K562 (cell line): ENCODE measurements around the gene ANKRD61. TPM values are rescaled to one million over a fixed set of nuclear protein-coding genes. Genes with fewer than 3 reads are reported as not detected.
"Not testable (repeated sequence)": the region's sequence is repeated elsewhere in the genome, so short reads cannot be mapped to it uniquely, and the experiment has no call there.

Experiments
- ATAC-seq: fragments of 200-7000 bp; cut with Tn5 transposase; 3 replicates; pipeline ENCODE4 v1.9.1; 2020; ENCODE audit warnings: moderate library complexity
- BruUV-seq: library from RNA; stranded (reverse); fragments of 400-500 nt; replicated peaks from 2 replicates; lab custom pipeline; 2021; lab: Mats Ljungman, UMichigan
- CTCF ChIA-PET: fragments of 300-600 bp; formaldehyde crosslinking; extraction: SDS; loops from one replicate; lab custom pipeline; 2021; ENCODE audit warnings: low intra/inter-chr PET ratio; lab: Yijun Ruan, JAX
- POLR2A ChIA-PET: fragments of 300-600, 350-650 bp; sonication (Branson Sonifier 250); formaldehyde crosslinking; extraction: SDS; loops from one replicate; lab custom pipeline; 2021; ENCODE audit warnings: antibody characterized with exemption, inconsistent platforms; lab: Yijun Ruan, JAX
- DNase-seq, 4 experiments: peaks; one replicate each; pipeline versions ENCODE4 v3.0.0 to v3.0.0-alpha.2; 2011 to 2018; ENCODE audit warnings: low spot score in 3 of 4, mixed read lengths in 3 of 4; ENCODE audit errors: extremely low read depth in 1 of 4
- FAIRE-seq: peaks from 2 replicates; lab custom pipeline; 2011; peaks lifted over from hg19 to GRCh38; lab: Jason Lieb, UNC
- H2AFZ ChIP-seq: 2 replicates; pipeline ENCODE4 v1.6.0; 2011; ENCODE audit warnings: low read depth, low read length, control low read depth, inconsistent platforms
- H3K27ac ChIP-seq: fragments of 200-600 bp; 3 replicates; pipeline ENCODE4 v1.8.0; 2011; ENCODE audit warnings: low read depth, mild to moderate bottlenecking, control low read depth, inconsistent platforms, low read length, moderate library complexity, mixed read lengths; ENCODE audit errors: extremely low read depth
- H3K27me3 ChIP-seq, 2 experiments: fragments of 300-600 bp in 1 of 2; 2 replicates in 1 of 2; 3 replicates in 1 of 2; pipeline versions ENCODE4 v1.6.0 to v1.8.0; 2011; ENCODE audit warnings: inconsistent platforms in 2 of 2, low read length in 2 of 2, mild to moderate bottlenecking in 1 of 2, mixed read lengths in 1 of 2, moderate library complexity in 1 of 2; ENCODE audit not compliant: control insufficient read depth in 2 of 2, insufficient read depth in 2 of 2
- H3K36me3 ChIP-seq: fragments of 300-600 bp; 3 replicates; pipeline ENCODE4 v1.8.0; 2011; ENCODE audit warnings: mild to moderate bottlenecking, low read length, inconsistent platforms; ENCODE audit not compliant: control insufficient read depth, insufficient read depth
- H3K4me1 ChIP-seq, 2 experiments: fragments of 200-600 bp in 1 of 2; replicated peaks in 1 of 2; 2 replicates in 1 of 2; 3 replicates in 1 of 2; pipeline versions ENCODE4 v1.5.1 to v1.8.0; 2011; ENCODE audit warnings: inconsistent platforms in 2 of 2, low read length in 2 of 2, mild to moderate bottlenecking in 1 of 2, mixed read lengths in 1 of 2, moderate library complexity in 1 of 2; ENCODE audit not compliant: control insufficient read depth in 2 of 2, insufficient read depth in 2 of 2
- H3K4me2 ChIP-seq: 2 replicates; pipeline ENCODE4 v1.6.1; 2011; ENCODE audit warnings: low read length, control low read depth, inconsistent platforms, mixed read lengths; ENCODE audit not compliant: insufficient read depth
- H3K4me3 ChIP-seq: fragments of 200-600 bp; sonication (generic), shearing (Covaris generic); 2 replicates; pipeline ENCODE4 v1.5.1; 2016; ENCODE audit warnings: control low read depth, inconsistent platforms
- H3K79me2 ChIP-seq: fragments of 200-600 bp; 3 replicates; pipeline ENCODE4 v1.8.0; 2011; ENCODE audit warnings: low read length, inconsistent platforms; ENCODE audit not compliant: control insufficient read depth, insufficient read depth
- H3K9ac ChIP-seq, 2 experiments: 2 replicates each; pipeline versions ENCODE4 v1.6.0 to v1.6.1; 2011; ENCODE audit warnings: low read depth in 2 of 2, low read length in 2 of 2, control low read depth in 1 of 2, inconsistent platforms in 1 of 2, mild to moderate bottlenecking in 1 of 2, mixed read lengths in 1 of 2; ENCODE audit not compliant: insufficient read depth in 1 of 2
- H3K9me1 ChIP-seq: one replicate; pipeline ENCODE4 v1.6.0; 2011; ENCODE audit warnings: inconsistent platforms, mild to moderate bottlenecking, low read length, moderate library complexity; ENCODE audit not compliant: control insufficient read depth, insufficient read depth
- H3K9me3 ChIP-seq: replicated peaks from 2 replicates; pipeline ENCODE4 v1.5.1; 2011; ENCODE audit warnings: low read depth, low read length, inconsistent platforms; ENCODE audit not compliant: control insufficient read depth, insufficient read depth
- H4K20me1 ChIP-seq: replicated peaks from 2 replicates; pipeline ENCODE4 v1.6.1; 2011; ENCODE audit warnings: low read length, inconsistent platforms, mixed read lengths; ENCODE audit not compliant: control insufficient read depth, insufficient read depth
- ARHGAP35 ChIP-seq: fragments of 450-650 bp; IDR thresholded peaks from 2 replicates; pipeline ENCODE4 v1.6.1; 2018; ENCODE audit not compliant: partially characterized antibody
- CBX5 ChIP-seq: IDR thresholded peaks from 2 replicates; pipeline ENCODE4 v1.6.1; 2014; ENCODE audit warnings: low read depth, borderline replicate concordance
- CCNT2 ChIP-seq: IDR thresholded peaks from 2 replicates; pipeline ENCODE4 v1.6.1; 2011; ENCODE audit warnings: borderline replicate concordance, low read depth, mild to moderate bottlenecking, moderate library complexity, mixed read lengths, low read length; ENCODE audit not compliant: insufficient read length; ENCODE audit errors: extremely low read depth
- MCM7 ChIP-seq, 2 experiments: fragments of 450-650 bp; IDR thresholded peaks; 2 replicates each; pipeline ENCODE4 v1.6.1; 2016 to 2018
- MTA3 ChIP-seq: fragments of 450-650 bp; formaldehyde crosslinking; IDR thresholded peaks from 2 replicates; pipeline ENCODE4 v1.6.1; 2017; ENCODE audit warnings: mild to moderate bottlenecking, borderline replicate concordance
- PHTF2 ChIP-seq: fragments of 250-450 bp; sonication (Bioruptor Pico); IDR thresholded peaks from 2 replicates; pipeline ENCODE4 v1.5.0; 2021; ENCODE audit warnings: mild to moderate bottlenecking
- RREB1 ChIP-seq: fragments of 250-450 bp; sonication (Bioruptor Pico); IDR thresholded peaks from 2 replicates; pipeline ENCODE4 v1.4.0; 2020
- ZNF354B ChIP-seq: fragments of 250-450 bp; sonication (Bioruptor Pico); IDR thresholded peaks from 2 replicates; pipeline ENCODE4 v1.4.0; 2020
- ZNF445 ChIP-seq: fragments of 250-450 bp; sonication (Bioruptor Pico); IDR thresholded peaks from 2 replicates; pipeline ENCODE4 v1.4.0; 2020; ENCODE audit warnings: low read depth, mild to moderate bottlenecking, moderate library complexity
- WGBS: fragments of 100-300 bp; shearing (Covaris generic); methylation state at CpG from one replicate; pipeline ENCODE4 v1.1.6; 2016; ENCODE audit warnings: low coverage, mixed read lengths; ENCODE audit not compliant: insufficient coverage; ENCODE audit errors: missing lambda C conversion rate; 5-methylcytosine and 5-hydroxymethylcytosine counted together
- in situ Hi-C: fragments of 300-500 bp; cut with MboI; formaldehyde crosslinking; loops from 4 replicates; pipeline ENCODE4 v1.15.0; 2018; ENCODE audit warnings: inconsistent platforms, mixed read lengths
- intact Hi-C: fragments of 100-400 bp; cut with micrococcal nuclease; formaldehyde crosslinking; loops from 2 replicates; pipeline ENCODE4 v1.14.2; 2022
- polyA plus RNA-seq, 8 experiments: library from polyadenylated mRNA; depleted of rRNA in 4 of 8; stranded (reverse) in 5 of 8; unstranded in 3 of 8; fragments of >200 nt; fragmentation: Nextera tagmentation in 2 of 8; fragmentation: Illumina TruSeq in 1 of 8; extraction: Ambion mirVana in 2 of 8; extraction: Trizol in 1 of 8; gene quantifications; 2 replicates each; pipeline versions ENCODE4 v1.2.1 to v1.2.3, GENCODE V29; 2011 to 2014; ENCODE audit warnings: inconsistent platforms in 1 of 8, missing spikeins in 1 of 8
- total RNA-seq, 7 experiments: library from RNA; depleted of rRNA in 6 of 7; stranded (reverse); fragments of >200 nt in 6 of 7; fragmentation: Illumina TruSeq in 2 of 7; extraction: Trizol in 2 of 7; gene quantifications; 2 replicates each; pipeline versions ENCODE4 v1.2.1 to v1.2.3, GENCODE V29; 2011 to 2021; ENCODE audit warnings: low replicate concordance in 1 of 7

ANKRD61 gene
- total and polyA plus RNA-seq, 9 of the 15 experiments (the other 6 are each of a cell fraction or from before 2014, with no cell fraction given): 0.08 to 0.11 (median 0.09) TPM; not detected in 5

- no peak for TF ChIP-seq ZNF445 (CRISPR knock-in tag)
- no peak for TF ChIP-seq MCM7 (IDR thresholded peaks at IDR 0.05)
- TF ChIP-seq MTA3: no peak
- TF ChIP-seq RREB1 (CRISPR knock-in tag): no peak
- no peak for TF ChIP-seq ZNF354B (CRISPR knock-in tag)
- no peak for TF ChIP-seq ARHGAP35
- no peak for TF ChIP-seq CCNT2
- no peak for TF ChIP-seq CBX5
- TF ChIP-seq PHTF2 (CRISPR knock-in tag): no peak
Measured at GRCh38 chr7:6049780-6050179, 18.6 kb downstream of the ANKRD61 start (continued).

DNA sequence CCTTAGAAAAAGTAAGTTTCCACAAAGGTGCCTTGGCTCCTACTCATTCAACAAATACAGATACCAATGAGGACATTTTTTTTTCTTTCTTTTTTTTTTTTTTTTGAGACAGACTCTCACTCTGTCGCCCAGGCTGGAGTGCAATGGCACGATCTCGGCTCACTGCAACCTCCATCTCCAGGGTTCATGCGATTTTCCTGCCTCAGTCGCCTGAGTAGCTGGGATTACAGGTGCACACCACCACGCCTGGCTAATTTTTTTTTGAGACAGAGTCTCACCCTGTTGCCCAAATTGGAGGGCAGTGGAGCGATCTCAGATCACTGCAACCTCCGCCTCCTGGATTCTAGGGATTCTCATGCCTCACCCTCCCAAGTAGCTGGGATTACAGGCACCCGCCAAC lies 20.0 kb downstream of the ANKRD61 start:
- intact Hi-C loops, H4K20me1 ChIP-seq, CTCF ChIA-PET, FAIRE-seq, in situ Hi-C loops, POLR2A ChIA-PET, H3K9ac ChIP-seq, H3K27ac ChIP-seq, H3K27me3 ChIP-seq, ATAC-seq, H3K4me2 ChIP-seq, H3K4me1 ChIP-seq, BruUV-seq, H3K9me1 ChIP-seq, H3K9me3 ChIP-seq, DNase-seq, H3K4me3 ChIP-seq, H2AFZ ChIP-seq: not testable (repeated sequence)
- WGBS: 97% methylated on average over 9 of the region's 9 CpGs
- Histone ChIP-seq H3K79me2 (peaks cover 42% of the 10 kb centered on the region), H3K36me3 (peaks cover 65% of the 10 kb centered on the region)
